ENCODE measurements around the gene TUBG1. TPM values are rescaled to one million over a fixed set of nuclear protein-coding genes. Genes with fewer than 3 reads are reported as not detected.
"Not testable (repeated sequence)": the region's sequence is repeated elsewhere in the genome, so short reads cannot be mapped to it uniquely, and the experiment has no call there.

Gene TUBG1
- total RNA-seq, 2 donors from 2014 or later = 6.1 to 9.8 TPM

GRCh38 chr17:42618442-42619150 lies 9.1 kb downstream of the TUBG1 start:
- H3K4me1 Mint-ChIP-seq = peaks cover 8% of the 10 kb centered on the region
- ATAC-seq (peak; percentile 55), DNase-seq (no peak)
- H3K36me3 Mint-ChIP-seq (ENCODE audit: low read depth) = no peaks in the 10 kb centered on the region
- no peaks in the 10 kb centered on the region for H3K9me3 ChIP-seq (ENCODE audit: control insufficient read depth, low read length, poor library complexity, severe bottlenecking)
- no peak overlapping the region for H3K27ac Mint-ChIP-seq
- H3K27me3 Mint-ChIP-seq = no peaks in the 10 kb centered on the region
- H3K4me3 Mint-ChIP-seq = peak overlapping the region; percentile 31

GRCh38 chr17:42621987-42622386 lies 12.5 kb downstream of the TUBG1 start:
- H3K27ac Mint-ChIP-seq; H3K4me1 Mint-ChIP-seq; H3K9me3 ChIP-seq (ENCODE audit: control insufficient read depth, low read length, poor library complexity, severe bottlenecking); DNase-seq; H3K4me3 Mint-ChIP-seq; H3K36me3 Mint-ChIP-seq (ENCODE audit: low read depth); ATAC-seq; H3K27me3 Mint-ChIP-seq: not testable (repeated sequence)

- DNase-seq (no peak), ATAC-seq (no peak)
- Mint-ChIP-seq H3K27me3 (no peaks in the 10 kb centered on the region), H3K27ac (no peak overlapping the region), H3K36me3 (ENCODE audit: low read depth) (peaks cover 2% of the 10 kb centered on the region), H3K4me1 (peaks cover 8% of the 10 kb centered on the region), H3K4me3 (no peak overlapping the region)
- H3K9me3 ChIP-seq (ENCODE audit: control insufficient read depth, low read length, poor library complexity, severe bottlenecking) = no peaks in the 10 kb centered on the region
These were observed 13.8 kb downstream of the TUBG1 start for GRCh38 chr17:42623271-42623670.

GRCh38 chr17:42623732-42624596 lies 14.5 kb downstream of the TUBG1 start:
- peaks cover 2% of the 10 kb centered on the region for H3K4me1 Mint-ChIP-seq
- no peak for DNase-seq
- no peaks in the 10 kb centered on the region for H3K9me3 ChIP-seq (ENCODE audit: control insufficient read depth, low read length, poor library complexity, severe bottlenecking)
- H3K27ac Mint-ChIP-seq = no peak overlapping the region
- H3K36me3 Mint-ChIP-seq (ENCODE audit: low read depth) = peaks cover 2% of the 10 kb centered on the region
- no peaks in the 10 kb centered on the region for H3K27me3 Mint-ChIP-seq
- H3K4me3 Mint-ChIP-seq = no peak overlapping the region
- no peak for ATAC-seq

- H3K27me3 Mint-ChIP-seq; H3K4me1 Mint-ChIP-seq; H3K36me3 Mint-ChIP-seq (ENCODE audit: low read depth); H3K9me3 ChIP-seq (ENCODE audit: control insufficient read depth, low read length, poor library complexity, severe bottlenecking); ATAC-seq; H3K4me3 Mint-ChIP-seq; DNase-seq: not testable (repeated sequence)
- peak overlapping the region; percentile 72 for H3K27ac Mint-ChIP-seq
These were observed 17.7 kb downstream of the TUBG1 start for GRCh38 chr17:42627032-42627764.

- Mint-ChIP-seq H3K27ac (no peak overlapping the region), H3K27me3 (no peaks in the 10 kb centered on the region), H3K4me1 (peaks cover 2% of the 10 kb centered on the region), H3K4me3 (no peak overlapping the region), H3K36me3 (ENCODE audit: low read depth) (peaks cover 4% of the 10 kb centered on the region)
- ATAC-seq (no peak), DNase-seq (no peak)
- H3K9me3 ChIP-seq (ENCODE audit: control insufficient read depth, low read length, poor library complexity, severe bottlenecking) = no peaks in the 10 kb centered on the region
These were observed 20.0 kb downstream of the TUBG1 start for GRCh38 chr17:42629411-42630009.

- no peak overlapping the region for H3K4me3 Mint-ChIP-seq
- DNase-seq (no peak), ATAC-seq (no peak)
- peaks cover 2% of the 10 kb centered on the region for H3K4me1 Mint-ChIP-seq
- H3K27ac Mint-ChIP-seq = no peak overlapping the region
- no peaks in the 10 kb centered on the region for H3K9me3 ChIP-seq (ENCODE audit: control insufficient read depth, low read length, poor library complexity, severe bottlenecking)
- H3K27me3 Mint-ChIP-seq = no peaks in the 10 kb centered on the region
- peaks cover 2% of the 10 kb centered on the region for H3K36me3 Mint-ChIP-seq (ENCODE audit: low read depth)
These were observed 23.5 kb downstream of the TUBG1 start for GRCh38 chr17:42632949-42633444.

GRCh38 chr17:42639525-42640113 lies 30.1 kb downstream of the TUBG1 start:
- no peak for ATAC-seq

GRCh38 chr17:42640121-42640520 lies 30.6 kb downstream of the TUBG1 start:
- peaks cover 5% of the 10 kb centered on the region for H3K4me1 Mint-ChIP-seq
- no peak for DNase-seq
- no peaks in the 10 kb centered on the region for H3K9me3 ChIP-seq (ENCODE audit: control insufficient read depth, low read length, poor library complexity, severe bottlenecking)
- no peaks in the 10 kb centered on the region for H3K36me3 Mint-ChIP-seq (ENCODE audit: low read depth)
- H3K27me3 Mint-ChIP-seq = peaks cover 14% of the 10 kb centered on the region
- no peak overlapping the region for H3K4me3 Mint-ChIP-seq
- H3K27ac Mint-ChIP-seq = no peak overlapping the region
- no peak for ATAC-seq

More at GRCh38 chr17:42639525-42640113, 30.1 kb downstream of the TUBG1 start:
- Mint-ChIP-seq H3K4me3 (no peak overlapping the region), H3K27me3 (peaks cover 13% of the 10 kb centered on the region), H3K36me3 (ENCODE audit: low read depth) (no peaks in the 10 kb centered on the region), H3K4me1 (peaks cover 5% of the 10 kb centered on the region), H3K27ac (no peak overlapping the region)
- no peaks in the 10 kb centered on the region for H3K9me3 ChIP-seq (ENCODE audit: control insufficient read depth, low read length, poor library complexity, severe bottlenecking)
- DNase-seq = no peak

- peaks cover 5% of the 10 kb centered on the region for H3K4me1 Mint-ChIP-seq
- ATAC-seq (no peak), DNase-seq (no peak)
- H3K9me3 ChIP-seq (ENCODE audit: control insufficient read depth, low read length, poor library complexity, severe bottlenecking) = no peaks in the 10 kb centered on the region
- H3K27ac Mint-ChIP-seq = no peak overlapping the region
- no peaks in the 10 kb centered on the region for H3K36me3 Mint-ChIP-seq (ENCODE audit: low read depth)
- no peak overlapping the region for H3K4me3 Mint-ChIP-seq
- peaks cover 20% of the 10 kb centered on the region for H3K27me3 Mint-ChIP-seq
These were observed 32.9 kb downstream of the TUBG1 start for GRCh38 chr17:42642336-42642735.

GRCh38 chr17:42647778-42648177 lies 38.3 kb downstream of the TUBG1 start:
- no peak overlapping the region for H3K4me3 Mint-ChIP-seq
- H3K9me3 ChIP-seq (ENCODE audit: control insufficient read depth, low read length, poor library complexity, severe bottlenecking) = no peaks in the 10 kb centered on the region
- ATAC-seq (no peak), DNase-seq (no peak)
- H3K27me3 Mint-ChIP-seq = peaks cover 35% of the 10 kb centered on the region
- H3K36me3 Mint-ChIP-seq (ENCODE audit: low read depth) = no peaks in the 10 kb centered on the region
- no peak overlapping the region for H3K27ac Mint-ChIP-seq
- peaks cover 3% of the 10 kb centered on the region for H3K4me1 Mint-ChIP-seq

GRCh38 chr17:42651392-42651791 lies 41.9 kb downstream of the TUBG1 start:
- ATAC-seq (no peak), DNase-seq (no peak)
- H3K9me3 ChIP-seq (ENCODE audit: control insufficient read depth, low read length, poor library complexity, severe bottlenecking) = no peaks in the 10 kb centered on the region
- H3K27me3 Mint-ChIP-seq = peaks cover 51% of the 10 kb centered on the region
- H3K36me3 Mint-ChIP-seq (ENCODE audit: low read depth) = peaks cover 2% of the 10 kb centered on the region
- H3K4me1 Mint-ChIP-seq = peaks cover 16% of the 10 kb centered on the region
- H3K4me3 Mint-ChIP-seq = no peak overlapping the region
- no peak overlapping the region for H3K27ac Mint-ChIP-seq
